ENCODE results near the gene MS4A6A.

The MS4A6A gene

DNA sequence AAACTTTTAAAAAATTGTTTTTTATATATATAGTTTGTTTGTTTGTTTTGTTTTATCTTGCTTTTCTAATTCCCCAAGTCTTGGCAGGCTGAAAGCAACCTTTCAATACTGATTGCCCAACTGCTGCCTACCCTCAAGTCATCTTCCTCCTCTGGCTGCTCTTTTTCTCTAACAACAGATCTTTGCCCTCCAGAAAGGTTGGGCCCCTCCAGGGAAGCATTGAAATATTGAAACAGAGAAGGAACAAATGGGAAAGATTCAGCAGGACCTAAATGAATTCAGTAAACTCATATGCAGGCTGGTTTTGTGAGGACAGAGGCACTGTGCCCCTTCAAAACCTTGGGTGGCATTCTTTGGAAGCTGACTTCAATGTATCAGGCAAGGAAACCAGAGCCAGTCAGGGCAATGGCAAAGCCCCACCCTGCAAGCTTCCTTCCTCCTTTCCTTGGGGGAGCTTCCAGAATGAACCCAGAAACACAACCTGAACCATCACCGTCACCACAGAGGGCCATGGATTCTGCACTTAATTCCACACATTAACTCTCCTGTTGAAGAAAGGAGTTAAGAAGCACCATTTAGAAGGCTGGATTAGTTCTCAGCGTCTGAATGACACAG is 815 bp upstream of the MS4A6A start:
- H3K4me3 ChIP-seq (ENCODE audit: low read length), result no peak overlapping the region
- TF ChIP-seq, protein P1, sequence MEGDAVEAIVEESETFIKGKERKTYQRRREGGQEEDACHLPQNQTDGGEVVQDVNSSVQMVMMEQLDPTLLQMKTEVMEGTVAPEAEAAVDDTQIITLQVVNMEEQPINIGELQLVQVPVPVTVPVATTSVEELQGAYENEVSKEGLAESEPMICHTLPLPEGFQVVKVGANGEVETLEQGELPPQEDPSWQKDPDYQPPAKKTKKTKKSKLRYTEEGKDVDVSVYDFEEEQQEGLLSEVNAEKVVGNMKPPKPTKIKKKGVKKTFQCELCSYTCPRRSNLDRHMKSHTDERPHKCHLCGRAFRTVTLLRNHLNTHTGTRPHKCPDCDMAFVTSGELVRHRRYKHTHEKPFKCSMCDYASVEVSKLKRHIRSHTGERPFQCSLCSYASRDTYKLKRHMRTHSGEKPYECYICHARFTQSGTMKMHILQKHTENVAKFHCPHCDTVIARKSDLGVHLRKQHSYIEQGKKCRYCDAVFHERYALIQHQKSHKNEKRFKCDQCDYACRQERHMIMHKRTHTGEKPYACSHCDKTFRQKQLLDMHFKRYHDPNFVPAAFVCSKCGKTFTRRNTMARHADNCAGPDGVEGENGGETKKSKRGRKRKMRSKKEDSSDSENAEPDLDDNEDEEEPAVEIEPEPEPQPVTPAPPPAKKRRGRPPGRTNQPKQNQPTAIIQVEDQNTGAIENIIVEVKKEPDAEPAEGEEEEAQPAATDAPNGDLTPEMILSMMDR (IDR thresholded peaks at IDR 0.05; ENCODE audit: insufficient read depth, low read depth, low read length, missing control alignments), result no peak
- DNase-seq (ENCODE audit: low read depth), result no peak

DNA sequence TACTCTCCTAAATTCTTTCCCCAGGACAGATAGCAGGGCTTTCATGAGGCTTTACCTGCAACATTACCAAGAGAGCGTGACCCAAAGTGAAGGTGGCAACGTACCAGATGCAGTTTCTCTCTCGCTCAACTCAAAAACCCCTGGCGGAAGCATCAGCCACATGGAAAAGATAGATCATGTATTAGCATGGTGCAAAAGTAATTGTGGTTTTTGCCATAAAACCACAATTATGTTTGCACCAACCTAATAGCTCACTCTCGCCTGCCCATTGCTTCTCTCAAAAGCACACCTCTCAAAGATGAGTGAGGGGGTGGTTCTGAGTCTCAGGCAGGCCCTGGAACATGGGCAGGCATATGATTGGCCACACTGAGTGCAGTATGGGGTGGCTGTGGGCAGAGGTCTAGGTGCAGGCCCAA is 7.0 kb downstream of the MS4A6A start:
- TF ChIP-seq, protein P1 (IDR thresholded peaks at IDR 0.05; ENCODE audit: insufficient read depth, low read depth, low read length, missing control alignments), result no peak
- H3K4me3 ChIP-seq (ENCODE audit: low read length), result no peak overlapping the region
- DNase-seq (ENCODE audit: low read depth), result no peak

DNA sequence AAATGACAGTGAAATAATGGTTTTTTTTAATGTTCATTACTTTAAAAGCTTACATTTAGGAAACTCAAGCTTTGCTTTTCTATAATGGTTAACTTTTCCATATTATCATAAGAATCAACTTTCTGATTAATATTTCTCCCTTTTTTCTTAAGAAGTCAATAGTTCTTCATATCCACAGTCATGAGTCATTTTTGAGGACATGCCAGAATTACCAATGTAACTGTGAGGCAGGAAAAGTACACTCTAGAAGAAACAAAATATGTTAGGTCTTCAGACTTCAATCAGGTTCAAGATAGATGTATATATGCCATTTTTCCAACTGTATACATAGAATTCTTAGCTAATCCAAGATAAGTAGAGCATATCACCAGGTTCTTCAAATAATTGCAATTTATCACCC is 10.9 kb downstream of the MS4A6A start:
- TF ChIP-seq, protein P1 (IDR thresholded peaks at IDR 0.05; ENCODE audit: insufficient read depth, low read depth, low read length, missing control alignments), result no peak
- no peak for DNase-seq (ENCODE audit: low read depth)
- no peak overlapping the region for H3K4me3 ChIP-seq (ENCODE audit: low read length)

DNA sequence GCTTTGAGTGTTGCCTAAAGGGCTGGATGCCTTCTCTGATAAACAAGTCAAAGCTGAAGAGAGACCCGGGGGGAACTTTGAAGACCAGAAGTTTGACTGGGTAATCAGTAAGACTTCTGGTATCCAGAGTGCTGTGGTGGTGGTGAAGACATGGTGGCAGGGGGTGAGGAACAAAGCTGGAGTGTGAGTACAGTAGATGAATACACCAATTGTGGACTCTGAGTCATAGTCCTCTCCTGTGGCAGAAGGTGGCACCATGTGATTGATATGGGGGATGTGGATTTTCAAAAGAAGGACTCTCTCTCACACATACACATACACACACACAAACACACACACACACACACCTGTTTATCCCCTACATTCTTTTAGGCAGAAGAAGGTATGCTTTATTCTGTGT is 12.3 kb downstream of the MS4A6A start:
- DNase-seq (ENCODE audit: low read depth), result no peak
- TF ChIP-seq, protein P1 (IDR thresholded peaks at IDR 0.05; ENCODE audit: insufficient read depth, low read depth, low read length, missing control alignments), result no peak
- no peak overlapping the region for H3K4me3 ChIP-seq (ENCODE audit: low read length)

DNA sequence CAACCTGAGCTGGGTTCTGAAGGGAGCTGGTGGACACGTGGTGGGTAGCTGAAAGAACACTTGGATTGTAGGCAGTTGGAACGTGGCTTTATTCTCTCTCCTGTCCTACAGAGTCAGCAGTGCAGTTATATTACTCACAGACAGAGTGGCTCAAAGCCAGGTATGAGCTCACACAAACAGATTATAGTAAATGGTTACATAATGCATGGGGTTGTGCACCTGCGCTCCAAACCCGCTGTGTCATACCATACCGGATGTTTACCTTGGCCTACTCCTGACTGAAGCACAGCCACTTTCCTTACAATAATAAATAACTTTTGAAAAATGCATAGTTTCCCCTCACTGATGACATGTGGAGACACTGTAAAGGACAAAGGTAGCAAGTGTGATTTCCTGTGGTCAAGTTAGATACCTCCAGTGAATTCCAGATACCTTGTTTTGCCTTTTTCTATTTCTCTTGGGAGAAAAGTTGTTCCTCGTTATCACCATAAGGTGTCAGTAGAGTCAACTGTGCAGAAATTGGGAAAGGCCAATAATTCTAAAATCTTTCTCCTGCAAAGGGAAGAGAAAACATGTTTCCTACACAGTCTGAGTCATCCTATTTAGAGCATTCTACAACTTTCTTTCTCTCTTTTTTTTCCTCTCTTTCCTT is 13.5 kb downstream of the MS4A6A start:
- peak; percentile 97 for DNase-seq (ENCODE audit: low read depth)
- no peak overlapping the region for H3K4me3 ChIP-seq (ENCODE audit: low read length)
- TF ChIP-seq, protein P1 (IDR thresholded peaks at IDR 0.05; ENCODE audit: insufficient read depth, low read depth, low read length, missing control alignments), result peak; percentile 58

DNA sequence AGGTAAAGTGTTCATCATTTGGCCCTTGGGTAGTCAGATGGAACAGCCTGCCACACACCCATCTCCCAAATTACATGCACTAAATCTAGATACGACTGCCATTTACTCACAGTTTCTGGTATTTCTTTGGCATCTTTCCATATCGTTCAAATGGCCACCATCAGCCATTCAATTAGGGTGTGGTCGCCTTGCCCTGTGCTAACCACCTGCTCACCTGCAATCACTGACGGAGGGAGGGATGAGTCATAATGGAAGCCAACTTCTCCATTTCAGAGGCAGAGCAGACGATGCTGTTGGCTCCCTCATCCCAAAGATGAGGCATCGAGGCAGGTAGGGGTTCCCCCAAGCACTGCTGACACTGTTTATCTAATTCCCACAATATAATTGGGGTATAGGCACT is 14.6 kb downstream of the MS4A6A start:
- H3K4me3 ChIP-seq (ENCODE audit: low read length), result no peak overlapping the region
- TF ChIP-seq, protein P1 (IDR thresholded peaks at IDR 0.05; ENCODE audit: insufficient read depth, low read depth, low read length, missing control alignments), result no peak
- DNase-seq (ENCODE audit: low read depth), result peak; percentile 50

DNA sequence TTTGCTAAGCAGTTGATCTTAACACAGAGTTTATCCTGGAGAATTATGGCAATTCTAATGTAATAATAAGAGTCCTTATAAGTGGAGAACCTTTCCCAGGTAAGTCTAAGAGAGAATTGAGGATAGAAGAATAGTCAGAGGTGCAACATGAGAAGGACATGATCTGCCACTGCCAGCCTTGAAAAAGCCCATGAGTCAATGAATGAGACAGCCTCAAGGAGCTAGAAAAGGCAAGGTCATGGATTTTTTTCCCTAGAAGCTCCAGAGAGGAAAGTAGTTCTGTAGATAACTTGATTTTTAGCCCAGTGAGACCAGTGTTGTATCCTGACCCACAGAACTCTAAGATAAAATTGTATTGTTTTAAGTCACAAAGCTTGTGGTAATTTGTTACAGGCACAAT is 16.9 kb downstream of the MS4A6A start:
- DNase-seq (ENCODE audit: low read depth), result peak; percentile 62
- TF ChIP-seq, protein P1 (IDR thresholded peaks at IDR 0.05; ENCODE audit: insufficient read depth, low read depth, low read length, missing control alignments), result no peak
- H3K4me3 ChIP-seq (ENCODE audit: low read length), result no peak overlapping the region
